Ishikawa (cell line): ENCODE measurements around the gene SLC9A9.

Experiments used
- CEBPB ChIP-seq: IDR thresholded peaks from 2 replicates; pipeline ENCODE4 v1.6.1; 2012
- CREB1 ChIP-seq: IDR thresholded peaks from 2 replicates; pipeline ENCODE4 v1.6.1; 2012; ENCODE audit warnings: low read depth
- EP300 ChIP-seq: IDR thresholded peaks from 2 replicates; pipeline ENCODE4 v1.6.1; 2012; ENCODE audit warnings: borderline replicate concordance
- FOXM1 ChIP-seq: IDR thresholded peaks from 2 replicates; pipeline ENCODE4 v1.6.1; 2012; ENCODE audit warnings: low read depth, borderline replicate concordance
- MAX ChIP-seq: IDR thresholded peaks from 2 replicates; pipeline ENCODE4 v1.6.1; 2012
- NFIC ChIP-seq: IDR thresholded peaks from 2 replicates; pipeline ENCODE4 v1.6.1; 2012
- TAF1 ChIP-seq: IDR thresholded peaks from 2 replicates; pipeline ENCODE4 v1.6.1; 2012; ENCODE audit warnings: low read depth, mild to moderate bottlenecking
- TCF12 ChIP-seq: IDR thresholded peaks from 2 replicates; pipeline ENCODE4 v1.6.1; 2012; ENCODE audit warnings: low read depth
- TEAD4 ChIP-seq: IDR thresholded peaks from 2 replicates; pipeline ENCODE4 v1.6.1; 2012
- YY1 ChIP-seq: IDR thresholded peaks from 2 replicates; pipeline ENCODE4 v1.6.1; 2012; ENCODE audit warnings: low read depth

- no peak for TF ChIP-seq NFIC
- no peak for TF ChIP-seq TEAD4
- no peak for TF ChIP-seq EP300
- TF ChIP-seq FOXM1, result no peak
- TF ChIP-seq YY1, result no peak
- TF ChIP-seq MAX, result no peak
- TF ChIP-seq TCF12, result no peak
- no peak for TF ChIP-seq CEBPB
- TF ChIP-seq TAF1, result no peak
- no peak for TF ChIP-seq CREB1
These were observed 582.7 kb downstream of the SLC9A9 start for GRCh38 chr3:143265501-143266070.
